ENCODE measurements around the gene IDH2.
A peak's percentile ranks its signal among the peaks of the same experiment; 100 is the strongest.

The IDH2 gene

DNA sequence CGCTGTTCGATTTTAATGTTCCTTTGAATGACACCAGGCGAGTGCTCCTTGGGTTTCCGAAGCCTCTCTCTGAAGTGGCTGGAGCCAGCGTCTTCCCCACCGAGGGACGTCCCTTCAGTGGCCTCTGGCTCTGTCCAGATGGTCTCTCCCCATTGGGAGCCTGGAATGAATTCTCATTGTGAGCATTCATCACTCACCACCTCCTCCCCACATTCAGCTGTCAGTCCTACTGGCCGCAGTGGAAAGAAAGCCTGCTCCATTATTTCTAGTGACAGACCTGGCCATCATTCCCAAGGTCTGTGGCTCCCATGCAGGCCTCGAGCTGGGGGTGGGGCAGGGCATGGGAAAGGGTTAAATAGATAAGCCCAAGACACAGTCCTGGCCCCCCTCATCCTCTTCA, 65.9 kb downstream of the IDH2 start:
- DNase-seq (ENCODE audit: low read depth, low spot score), result no peak
- H3K4me3 ChIP-seq (ENCODE audit: low read depth, low read length), result no peak overlapping the region
- in situ Hi-C loops (cut with HindIII; ENCODE audit: low sequenced_read_pairs), result no loop called here
- no peak for TF ChIP-seq CTCF (IDR thresholded peaks at IDR 0.05; ENCODE audit: low read depth, low read length)

DNA sequence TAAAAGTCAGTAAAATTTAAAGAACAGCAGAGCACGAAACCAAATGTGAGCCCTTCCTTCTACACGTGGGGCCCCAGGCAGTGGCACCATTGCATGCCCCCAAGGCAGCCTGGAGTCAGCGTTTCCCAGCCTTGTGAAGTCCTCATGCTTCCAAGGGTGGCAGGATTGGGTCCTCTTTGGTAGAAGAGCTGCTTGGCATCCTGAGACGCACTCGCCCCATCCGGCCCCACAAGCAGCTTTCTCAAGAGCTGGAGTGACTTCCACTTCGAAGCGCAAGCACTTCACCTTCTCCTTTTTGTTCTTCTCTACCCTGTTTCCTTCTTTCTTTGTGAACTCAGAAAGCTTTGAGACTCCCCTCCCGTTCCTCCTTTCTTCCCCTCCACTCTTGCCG, 66.4 kb downstream of the IDH2 start:
- no peak overlapping the region for H3K4me3 ChIP-seq (ENCODE audit: low read depth, low read length)
- TF ChIP-seq CTCF (IDR thresholded peaks at IDR 0.05; ENCODE audit: low read depth, low read length), result no peak
- no peak for DNase-seq (ENCODE audit: low read depth, low spot score)
- in situ Hi-C loops (cut with HindIII; ENCODE audit: low sequenced_read_pairs), result no loop called here

GRCh38 chr15:90035095-90035839, 67.0 kb downstream of the IDH2 start:
- H3K4me3 ChIP-seq (ENCODE audit: low read depth, low read length), result no peak overlapping the region
- no peak for TF ChIP-seq CTCF (IDR thresholded peaks at IDR 0.05; ENCODE audit: low read depth, low read length)
- in situ Hi-C loops (cut with HindIII; ENCODE audit: low sequenced_read_pairs), result no loop called here
- peak; percentile 52 for DNase-seq (ENCODE audit: low read depth, low spot score)

DNA sequence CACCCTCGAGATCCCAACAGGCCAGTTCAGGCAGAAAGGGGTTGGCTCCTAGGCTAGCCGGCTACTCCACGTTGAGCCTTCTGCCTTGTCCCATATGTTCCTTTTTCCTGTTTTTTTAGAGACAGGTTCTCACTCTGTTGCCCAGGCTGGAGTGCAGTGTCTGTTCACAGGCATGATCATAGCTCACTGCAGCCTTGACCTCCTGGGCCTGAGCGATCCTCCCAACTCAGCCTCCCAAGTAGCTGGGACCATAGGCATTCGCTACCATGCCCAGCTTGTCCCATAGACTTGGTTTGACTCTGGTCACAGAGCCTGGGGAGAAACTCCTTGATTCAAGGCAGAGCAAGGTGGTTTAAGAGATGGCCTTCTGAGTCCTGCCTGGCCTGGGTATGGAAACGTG, 68.8 kb downstream of the IDH2 start:
- in situ Hi-C loops (cut with HindIII; ENCODE audit: low sequenced_read_pairs), result no loop called here
- H3K4me3 ChIP-seq (ENCODE audit: low read depth, low read length), result no peak overlapping the region
- DNase-seq (ENCODE audit: low read depth, low spot score), result no peak
- TF ChIP-seq CTCF (IDR thresholded peaks at IDR 0.05; ENCODE audit: low read depth, low read length), result no peak

Data from astrocyte of the spinal cord (primary cell).